SK-N-MC (cell line): ENCODE measurements around the gene CATSPERB.

ENCODE experiments used
- EZH2 ChIP-seq: fragments of 200-600 bp; sonication (generic); IDR thresholded peaks from one replicate; pipeline ENCODE4 v1.6.1; 2017; ENCODE audit warnings: antibody characterized with exemption
- FOXP2 ChIP-seq: optimal IDR thresholded peaks from 2 replicates; pipeline ENCODE3; 2011; ENCODE audit warnings: mild to moderate bottlenecking, moderate library complexity; ENCODE audit not compliant: insufficient read depth; ENCODE audit errors: extremely low read length, control extremely low read depth
- POLR2AphosphoS5 ChIP-seq: IDR thresholded peaks from 2 replicates; pipeline ENCODE4 v1.6.1; 2012; ENCODE audit warnings: mild to moderate bottlenecking, low read depth, low read length, borderline replicate concordance

- TF ChIP-seq POLR2AphosphoS5, result no peak
- TF ChIP-seq EZH2, result no peak
- TF ChIP-seq FOXP2, result no peak
These were observed 150.9 kb downstream of the CATSPERB start for GRCh38 chr14:91580876-91581577.
